HepG2 (cell line): ENCODE results near the gene CD207.

Experiments
- CTCF ChIP-seq: sonication (generic); formaldehyde crosslinking; IDR thresholded peaks from 2 replicates; pipeline ENCODE4 v1.5.0; 2020; ENCODE audit warnings: mild to moderate bottlenecking, missing genetic modification reagents, moderate library complexity
- POLR2A ChIP-seq, 2 experiments: IDR thresholded peaks; 2 replicates each; pipeline ENCODE4 v1.6.1; 2011; ENCODE audit warnings: low read depth in 2 of 2, low read length in 2 of 2, mild to moderate bottlenecking in 1 of 2, moderate library complexity in 1 of 2; ENCODE audit not compliant: insufficient read depth in 1 of 2
- ZIK1 ChIP-seq: sonication (generic); formaldehyde crosslinking; IDR thresholded peaks from 2 replicates; pipeline ENCODE4 v1.5.0; 2020; ENCODE audit warnings: mild to moderate bottlenecking, low read depth, missing genetic modification reagents, borderline replicate concordance

GRCh38 chr2:70873541-70873940 lies 37.9 kb upstream of the CD207 start:
- TF ChIP-seq POLR2A (IDR thresholded peaks at IDR 0.05; ENCODE audit: insufficient read depth in 1 of 2, low read depth in 2 of 2, low read length in 2 of 2) (no peak), ZIK1 (no peak), CTCF (CRISPR knock-in tag) (no peak)
